Left cardiac atrium (tissue), 4 donors: Measurements from ENCODE around the gene TANC1. TPM values are rescaled to one million over a fixed set of nuclear protein-coding genes. Genes with fewer than 3 reads are reported as not detected.

ENCODE experiments used
- ATAC-seq, 2 donors: fragments of 200-7000 bp; cut with Tn5 transposase; one replicate each; pipeline ENCODE4 v1.9.1; 2020; ENCODE audit warnings: mild to moderate bottlenecking in 2 of 2, moderate library complexity in 2 of 2
- DNase-seq: peaks from one replicate; pipeline ENCODE4 v3.0.0-alpha.2; 2020
- intact Hi-C, 2 donors: fragments of 100-400 bp; cut with DNase I; formaldehyde crosslinking; loops; one replicate each; pipeline versions ENCODE4 v1.14.1 to v1.15.1; 2022 to 2023
- total RNA-seq, 2 donors: library from RNA; stranded (reverse); fragmentation: NEBNext Ultra II Directional; extraction: Animal tissue kit (Norgen Biotek cat#: 25700); gene quantifications; one replicate each; pipeline ENCODE4 v1.2.1, GENCODE V29; 2021
- donor health status: DM: no; HTN: yes; CAD: no.
- donor health status: DM: no; HTN: yes; CAD: no; lungs with severe emphysema.
- donor health status: DM: yes; HTN: yes; CAD: no.
- donor health status: Dilated cardiomyopathy.

The TANC1 gene
- total RNA-seq, 2 donors from 2014 or later, result 38.6 to 80.7 TPM

GRCh38 chr2:159157361-159158209 lies 189.1 kb downstream of the TANC1 start:
- intact Hi-C loops, result no loop called here
- DNase-seq (no peak), ATAC-seq (no peak)

DNA sequence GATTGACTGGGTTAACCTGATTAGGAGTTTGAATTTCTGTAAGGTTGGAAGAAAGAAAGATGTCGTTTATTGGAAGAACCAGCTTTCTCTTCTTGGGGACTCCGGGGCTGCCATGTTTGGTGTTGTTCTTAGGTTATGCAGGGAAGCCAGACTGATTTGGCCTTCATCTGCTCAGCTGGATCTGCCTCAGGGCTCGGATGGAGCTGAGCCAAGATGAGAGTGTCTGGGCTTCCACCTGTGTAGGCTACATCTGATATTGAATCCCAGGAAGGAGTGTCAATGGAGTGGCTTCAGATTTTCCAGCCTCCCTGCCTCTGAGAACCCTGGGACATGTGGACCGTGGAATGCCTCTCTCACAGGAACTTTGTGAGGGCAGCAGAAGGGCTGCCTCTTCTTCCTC lies 192.0 kb downstream of the TANC1 start:
- intact Hi-C loops, result no loop called here
- ATAC-seq, result no peak
- no peak for DNase-seq

GRCh38 chr2:159160954-159161353 lies 192.5 kb downstream of the TANC1 start:
- intact Hi-C loops, result no loop called here
- ATAC-seq, result no peak
- no peak for DNase-seq

DNA sequence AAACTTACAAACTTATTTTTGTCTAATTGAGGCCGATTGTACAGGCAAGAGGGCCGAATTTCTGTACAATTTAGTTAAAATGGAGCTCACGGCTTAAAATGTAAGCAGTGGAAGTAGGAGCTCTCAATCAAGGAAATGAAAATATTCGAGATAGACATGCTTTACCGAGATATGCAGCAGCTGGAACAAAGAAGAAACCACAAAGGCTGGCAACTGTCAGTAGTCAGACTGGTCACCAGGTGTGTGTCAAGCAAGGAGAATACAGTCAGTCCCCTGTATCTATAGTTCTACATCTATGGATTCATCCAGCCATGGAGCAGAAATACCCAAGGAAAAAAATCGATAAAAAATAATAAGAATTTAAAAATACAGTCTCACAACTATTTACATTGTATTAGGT lies 195.5 kb downstream of the TANC1 start:
- ATAC-seq, result no peak
- intact Hi-C loops, result loop anchor here in 1 of 2 donors (2.0 kb wide), 1 partner anchor 27 kb away; no protein-coding TSS in a partner anchor
- no peak for DNase-seq

GRCh38 chr2:159164457-159164911 lies 196.0 kb downstream of the TANC1 start:
- peak; percentile 81 to 83 for ATAC-seq
- DNase-seq, result no peak
- intact Hi-C loops, result loop anchor here in 1 of 2 donors (2.0 kb wide), 1 partner anchor 28 kb away; no protein-coding TSS in a partner anchor

- ATAC-seq (peak; percentile 54 to 77), DNase-seq (no peak)
- intact Hi-C loops, result loop anchor here in 1 of 2 donors (2.0 kb wide), 1 partner anchor 28 kb away; no protein-coding TSS in a partner anchor
Measured at GRCh38 chr2:159165048-159165447, 196.6 kb downstream of the TANC1 start.

- ATAC-seq (no peak), DNase-seq (no peak)
- intact Hi-C loops, result no loop called here
Measured at GRCh38 chr2:159168707-159169106, 200.3 kb downstream of the TANC1 start.

DNA sequence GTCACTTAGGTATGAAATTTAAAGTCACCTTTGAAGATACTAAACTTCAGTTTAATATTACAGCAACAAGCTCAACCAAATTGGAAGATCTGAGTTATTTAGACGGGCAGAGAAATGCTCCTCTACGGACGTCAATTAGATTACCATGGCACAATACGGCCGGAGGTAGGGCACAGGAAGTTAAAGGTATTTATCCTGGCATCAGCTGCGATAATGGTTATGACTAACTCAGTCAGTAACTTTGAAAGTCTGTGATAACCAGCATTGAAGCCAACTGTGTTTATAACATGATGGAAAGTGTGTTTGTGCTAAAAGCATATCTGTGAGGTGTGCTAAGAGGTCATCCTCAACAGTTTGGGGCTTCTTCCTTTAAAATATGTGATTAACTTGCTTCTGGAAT lies 200.7 kb downstream of the TANC1 start:
- intact Hi-C loops, result no loop called here
- ATAC-seq (no peak), DNase-seq (no peak)

DNA sequence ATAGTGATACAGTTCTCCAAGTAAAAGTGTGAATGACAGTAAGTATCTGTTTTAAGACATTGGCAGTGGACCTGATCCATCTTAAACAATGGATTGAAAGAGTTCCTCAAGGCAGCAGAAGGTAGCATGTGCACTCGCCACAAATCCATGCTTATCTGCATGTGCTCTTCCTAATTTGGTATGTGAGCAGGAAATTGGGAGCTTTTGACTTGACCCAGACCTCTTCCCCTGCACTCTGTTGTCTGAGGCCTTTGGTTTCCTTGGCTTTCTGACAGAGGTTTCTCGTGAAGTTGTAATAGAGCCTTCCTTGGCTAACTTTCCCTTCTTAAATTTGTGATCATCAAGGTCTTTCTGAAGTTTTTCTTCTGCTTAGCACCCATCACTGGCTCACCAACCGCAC lies 204.0 kb downstream of the TANC1 start:
- DNase-seq (no peak), ATAC-seq (no peak)
- intact Hi-C loops, result no loop called here

DNA sequence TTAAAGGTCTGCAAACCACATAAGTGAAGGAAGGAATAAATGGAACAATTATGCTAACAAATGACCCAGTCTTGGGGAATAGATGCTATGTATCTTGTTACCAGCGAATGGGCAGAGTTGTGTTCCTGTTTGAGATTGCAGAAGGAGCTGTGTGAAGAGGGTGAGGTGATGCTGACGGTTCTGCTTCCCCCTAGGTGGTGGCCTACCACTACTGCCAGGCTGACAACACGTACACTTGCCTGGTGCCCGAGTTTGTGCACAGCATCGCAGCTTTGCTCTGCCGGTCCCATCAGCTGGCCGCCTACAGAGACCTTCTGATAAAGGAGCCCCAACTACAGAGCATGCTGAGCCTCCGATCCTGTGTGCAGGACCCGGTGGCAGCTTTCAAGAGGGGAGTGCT lies 206.3 kb downstream of the TANC1 start:
- ATAC-seq (peak; percentile 18 to 37), DNase-seq (no peak)
- intact Hi-C loops, result no loop called here

- DNase-seq, result no peak
- peak; percentile 38 to 60 for ATAC-seq
- intact Hi-C loops, result no loop called here
Measured at GRCh38 chr2:159175182-159175581, 206.7 kb downstream of the TANC1 start.

DNA sequence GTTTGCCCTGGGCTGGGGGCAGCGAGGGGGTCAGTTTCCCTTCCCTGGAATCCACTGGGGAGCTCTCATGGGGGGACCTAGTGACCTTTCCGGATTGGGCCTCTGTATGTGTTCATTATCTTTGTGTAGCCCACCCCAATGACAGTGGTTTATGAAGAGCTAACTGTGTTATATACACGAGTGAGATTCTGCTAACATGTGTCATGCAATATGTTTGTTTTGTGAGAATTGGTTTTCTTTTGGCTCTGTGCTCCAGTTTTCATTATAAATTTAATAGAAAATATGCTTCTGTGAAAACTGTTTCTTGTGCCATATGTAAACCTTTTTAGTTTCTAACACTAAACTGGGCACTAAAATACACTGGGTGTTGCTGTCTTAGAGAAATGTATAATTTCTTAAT lies 207.5 kb downstream of the TANC1 start:
- DNase-seq, result no peak
- intact Hi-C loops, result no loop called here

DNA sequence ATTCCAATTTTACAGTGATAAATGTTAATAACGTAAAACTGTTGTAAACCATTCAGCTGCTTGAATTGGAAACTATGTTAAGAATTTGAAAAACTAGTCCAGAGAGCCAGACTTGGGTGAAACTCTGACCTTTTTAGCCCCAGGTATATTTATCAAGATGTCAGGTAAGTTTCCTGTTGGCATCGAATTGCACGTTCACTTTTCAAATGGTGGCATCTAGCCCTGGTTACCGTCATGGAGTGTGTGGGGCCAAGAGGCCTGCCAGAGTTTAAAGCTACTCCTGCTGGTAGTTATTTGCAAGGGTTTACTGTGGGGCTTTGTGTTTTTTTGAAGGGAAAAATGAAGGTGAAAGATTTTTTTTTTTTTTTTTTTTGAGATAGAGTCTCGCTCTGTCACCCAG lies 208.1 kb downstream of the TANC1 start:
- intact Hi-C loops, result no loop called here
- no peak for DNase-seq

More for the DNA sequence above, 207.5 kb downstream of the TANC1 start:
- ATAC-seq, result no peak

DNA sequence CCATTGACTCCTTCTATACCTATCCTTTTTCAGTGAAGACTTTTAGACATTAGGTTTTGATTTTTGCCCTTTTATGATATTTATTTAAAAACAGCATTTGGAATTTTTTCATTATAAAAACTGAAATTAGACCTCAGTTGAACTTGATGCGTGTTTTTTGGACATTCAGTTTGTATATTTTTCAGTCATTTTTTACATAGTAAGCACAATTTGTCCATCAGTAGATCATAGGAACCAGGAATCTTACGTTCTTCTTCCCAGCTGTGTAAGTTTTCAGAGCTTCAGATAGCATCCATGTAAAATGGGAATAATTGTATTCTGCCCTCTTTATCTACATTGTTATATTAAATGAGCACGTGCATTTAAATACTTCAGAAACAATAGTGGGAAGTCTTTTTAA lies 208.9 kb downstream of the TANC1 start:
- intact Hi-C loops, result no loop called here
- no peak for DNase-seq
- ATAC-seq, result no peak

More for the DNA sequence above, 208.1 kb downstream of the TANC1 start:
- no peak for ATAC-seq

DNA sequence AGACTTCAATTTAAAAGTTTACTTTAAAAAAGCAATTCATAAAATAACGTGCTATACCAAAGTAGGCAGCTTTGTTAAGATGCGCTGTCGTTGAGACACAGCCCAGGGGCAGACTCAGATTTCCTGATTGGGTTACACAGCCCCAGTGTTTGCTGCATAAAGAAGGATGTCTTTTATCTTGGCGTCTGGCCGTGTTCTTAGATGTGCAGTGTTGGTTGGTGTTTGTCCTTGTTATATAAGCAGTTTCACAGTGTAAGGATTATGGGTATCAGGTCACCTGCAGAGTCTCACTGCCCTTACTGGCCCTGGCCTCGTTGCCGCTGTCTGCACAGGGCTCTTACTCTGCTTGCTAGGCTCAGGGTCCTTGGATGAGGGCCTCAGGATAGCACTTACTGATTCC lies 209.5 kb downstream of the TANC1 start:
- no peak for ATAC-seq
- intact Hi-C loops, result no loop called here
- no peak for DNase-seq

DNA sequence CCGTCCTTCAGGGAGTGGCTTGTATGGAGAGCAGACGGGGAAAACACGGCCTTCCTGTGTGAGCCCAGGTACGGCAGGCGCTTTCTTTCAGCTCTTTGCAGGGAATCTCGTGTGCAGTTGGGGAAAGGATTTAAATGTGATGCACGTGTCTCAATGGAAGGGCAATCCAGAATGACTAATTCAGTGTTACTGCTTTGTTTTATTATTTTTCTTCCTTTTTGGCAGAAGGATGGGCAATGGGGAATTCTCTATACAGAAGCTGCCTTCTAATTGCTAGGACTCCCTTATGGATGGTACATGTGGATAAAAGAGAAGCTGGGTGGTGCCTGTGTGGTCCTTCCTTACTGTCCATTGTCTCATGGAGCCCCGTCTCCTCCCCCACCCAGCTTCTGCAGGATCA lies 210.7 kb downstream of the TANC1 start:
- ATAC-seq (no peak), DNase-seq (no peak)
- intact Hi-C loops, result no loop called here

DNA sequence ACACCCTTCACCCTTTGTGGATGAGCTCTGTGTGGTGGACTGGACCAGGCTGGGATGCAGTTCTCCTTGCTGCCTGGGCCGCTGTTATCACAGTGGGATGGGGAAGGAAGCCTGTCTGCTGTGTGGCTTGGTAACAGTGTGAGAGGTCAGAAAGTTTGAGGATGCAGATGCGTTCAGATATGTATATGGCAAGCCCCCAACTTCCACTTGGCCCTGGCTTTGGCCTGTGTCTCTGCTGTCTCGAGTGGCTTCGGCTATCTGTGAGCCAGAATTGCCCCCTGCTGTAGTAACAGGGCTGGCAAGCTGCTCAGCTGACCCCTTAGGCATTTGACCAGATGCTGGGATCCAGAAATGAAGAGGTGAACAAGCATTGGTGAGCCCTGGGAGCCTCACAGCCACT lies 211.3 kb downstream of the TANC1 start:
- no peak for DNase-seq
- no peak for ATAC-seq
- intact Hi-C loops, result no loop called here

DNA sequence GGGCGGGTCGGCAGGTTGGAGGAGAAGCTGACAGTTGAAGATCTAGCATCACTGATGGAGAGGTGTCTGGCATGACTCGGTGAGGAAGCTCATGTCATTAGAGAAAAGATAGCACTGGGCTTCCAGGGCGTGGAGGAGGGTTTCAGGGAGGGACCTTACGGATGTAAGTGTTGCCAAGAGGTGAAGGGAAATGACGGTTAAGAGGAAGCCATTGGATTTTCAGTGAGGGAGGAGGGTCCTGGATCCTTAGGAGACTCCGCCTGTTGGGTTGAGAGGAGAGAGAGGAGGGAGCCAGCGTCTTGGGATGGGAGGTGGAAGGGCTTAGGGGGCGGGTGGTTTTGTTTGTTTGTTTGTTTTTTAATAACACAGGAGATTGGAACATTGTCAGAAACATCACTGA lies 214.9 kb downstream of the TANC1 start:
- intact Hi-C loops, result no loop called here
- DNase-seq, result no peak
- peak in 1 of 2 donors; percentile 21 for ATAC-seq

DNA sequence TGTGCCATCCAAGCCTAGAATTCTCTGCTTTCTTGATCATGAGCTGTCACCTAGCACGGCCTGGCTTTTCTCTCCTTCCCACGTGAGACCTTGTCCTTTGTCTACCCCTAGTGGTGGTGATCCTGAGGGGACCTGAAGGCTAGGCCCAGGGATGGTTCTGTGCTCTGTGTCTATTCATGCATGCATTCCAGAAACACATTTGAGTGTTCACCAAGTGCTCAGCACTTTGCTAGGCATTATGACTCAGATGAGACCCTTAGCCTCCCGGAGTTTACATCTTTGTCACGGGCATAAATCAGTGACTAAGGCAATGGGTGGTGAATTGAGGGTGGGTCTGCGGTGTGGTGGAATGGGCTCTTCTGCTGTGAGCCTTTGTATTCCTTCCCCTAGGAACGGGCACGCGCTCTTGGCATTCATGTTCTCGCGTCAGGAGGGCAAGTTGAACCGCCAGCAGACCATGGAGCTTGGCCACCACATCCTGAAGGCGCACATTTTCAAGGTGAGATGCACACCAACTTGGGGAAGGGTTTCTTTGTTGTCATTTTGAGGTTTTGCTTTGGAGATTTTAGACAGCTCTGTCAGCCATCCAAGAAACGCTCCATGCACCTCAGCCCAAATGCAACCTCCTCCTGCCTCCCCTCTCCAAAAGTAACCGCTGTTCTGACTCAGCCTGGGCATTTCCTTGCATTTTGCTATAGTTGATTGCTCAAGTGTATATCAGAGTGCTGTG lies 217.1 kb downstream of the TANC1 start:
- ATAC-seq, result peak; percentile 56 to 75
- intact Hi-C loops, result no loop called here
- no peak for DNase-seq

- intact Hi-C loops, result no loop called here
- DNase-seq (no peak), ATAC-seq (no peak)
Measured at GRCh38 chr2:159186462-159186861, 218.0 kb downstream of the TANC1 start.
